Erythroblast (primary cell): ENCODE results near the gene DBX1.

Experiments used
- GATA1 ChIP-seq: IDR thresholded peaks from 2 replicates; pipeline ENCODE4 v1.6.1; 2011; ENCODE audit warnings: low read depth, mild to moderate bottlenecking, control low read depth, low read length, moderate library complexity
- POLR2A ChIP-seq: IDR thresholded peaks from 2 replicates; pipeline ENCODE4 v1.6.1; 2011; ENCODE audit warnings: mild to moderate bottlenecking, low read length

DNA sequence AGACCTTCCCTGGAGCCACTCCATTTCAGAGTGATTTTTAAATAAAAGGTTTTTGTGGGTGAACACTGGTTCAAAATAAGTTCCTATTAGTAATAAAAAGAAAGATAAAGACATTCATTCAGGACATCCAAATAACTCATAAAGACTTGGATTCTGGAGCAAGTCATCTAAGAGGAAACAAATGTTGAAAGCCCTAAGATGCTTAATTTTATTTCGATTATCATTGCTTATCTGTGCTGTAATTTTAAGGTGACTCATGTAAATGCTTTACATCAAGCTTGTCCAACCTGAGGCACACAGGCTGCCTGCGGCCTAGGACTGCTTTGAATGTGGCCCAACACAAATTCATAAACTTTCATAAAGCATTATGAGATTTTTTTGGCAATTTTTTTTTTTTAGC lies 34.2 kb upstream of the DBX1 start:
- TF ChIP-seq POLR2A (no peak), GATA1 (no peak)
